ENCODE results near the gene GGCX.
A peak's percentile ranks its signal among the peaks of the same experiment; 100 is the strongest.
"Not testable (repeated sequence)": the region's sequence is repeated elsewhere in the genome, so short reads cannot be mapped to it uniquely, and the experiment has no call there.

Gene GGCX

GRCh38 chr2:85561280-85562212, at the start of gene GGCX:
Gene GGCX, minus strand, starts transcription at chr2:85561493. Its CDS starts 65 bp downstream, at chr2:85561428.
- DNase-seq = peak; percentile 96

- DNase-seq = no peak
Measured at GRCh38 chr2:85607268-85608215, 46.2 kb upstream of the GGCX start.

- DNase-seq = no peak
Measured at GRCh38 chr2:85606116-85606455, 44.8 kb upstream of the GGCX start.

GRCh38 chr2:85605406-85606115, 44.3 kb upstream of the GGCX start:
- DNase-seq = no peak

- peak; percentile 34 for DNase-seq
Measured at GRCh38 chr2:85604568-85605339, 43.5 kb upstream of the GGCX start.

- not testable (repeated sequence) for DNase-seq
Measured at GRCh38 chr2:85604133-85604444, 42.8 kb upstream of the GGCX start.

- DNase-seq = peak; percentile 88
Measured at GRCh38 chr2:85602476-85603234, 41.4 kb upstream of the GGCX start, which contains the start of gene TMEM150A. Gene TMEM150A, minus strand, starts transcription at chr2:85602698. Its CDS starts 750 bp downstream, at chr2:85601948.

GRCh38 chr2:85601771-85602475, 40.6 kb upstream of the GGCX start:
- DNase-seq = peak; percentile 66

GRCh38 chr2:85600951-85601770, 39.9 kb upstream of the GGCX start:
- DNase-seq = no peak

- DNase-seq = no peak
Measured at GRCh38 chr2:85600235-85600575, 38.9 kb upstream of the GGCX start.

GRCh38 chr2:85599468-85600234, 38.4 kb upstream of the GGCX start:
- DNase-seq = no peak

GRCh38 chr2:85598594-85599340, 37.5 kb upstream of the GGCX start:
- DNase-seq = no peak

GRCh38 chr2:85597241-85597640, 35.9 kb upstream of the GGCX start:
- no peak for DNase-seq

GRCh38 chr2:85596486-85597143, 35.3 kb upstream of the GGCX start:
- DNase-seq = no peak

- DNase-seq = no peak
Measured at GRCh38 chr2:85596026-85596333, 34.7 kb upstream of the GGCX start.

GRCh38 chr2:85595301-85596025, 34.2 kb upstream of the GGCX start, which contains the start of gene RNF181:
Gene RNF181, plus strand, starts transcription at chr2:85595745. Its CDS starts 19 bp downstream, at chr2:85595764.
- peak; percentile 96 for DNase-seq

GRCh38 chr2:85594715-85595300, 33.5 kb upstream of the GGCX start:
- no peak for DNase-seq
